Stimulated activated CD8-positive, alpha-beta memory T cell treated with anti-CD3 and anti-CD28 coated beads, Interleukin-12 subunit alpha, Interleukin-12 subunit beta, amount 100 ng/mL, for 1 hour (primary cell): ENCODE results near the gene COL28A1.
"Not testable (repeated sequence)": the region's sequence is repeated elsewhere in the genome, so short reads cannot be mapped to it uniquely, and the experiment has no call there.

Experiments
- DNase-seq: peaks from one replicate; pipeline ENCODE4 v3.0.0-alpha.2; 2020; ENCODE audit warnings: low read depth

Gene COL28A1

GRCh38 chr7:7416031-7416858 is 119.4 kb downstream of the COL28A1 start:
- DNase-seq: peak; percentile 7

- no peak for DNase-seq
Measured at GRCh38 chr7:7414791-7415603, 120.7 kb downstream of the COL28A1 start.

GRCh38 chr7:7408001-7408770 is 127.5 kb downstream of the COL28A1 start:
- DNase-seq: no peak

- no peak for DNase-seq
Measured at GRCh38 chr7:7405461-7405860, 130.2 kb downstream of the COL28A1 start.

GRCh38 chr7:7399707-7400106 is 136.0 kb downstream of the COL28A1 start:
- DNase-seq: no peak

GRCh38 chr7:7395785-7396184 is 139.9 kb downstream of the COL28A1 start:
- DNase-seq: no peak

GRCh38 chr7:7388164-7388563 is 147.5 kb downstream of the COL28A1 start:
- DNase-seq: not testable (repeated sequence)

- DNase-seq: no peak
Measured at GRCh38 chr7:7385421-7385820, 150.3 kb downstream of the COL28A1 start.

- DNase-seq: no peak
Measured at GRCh38 chr7:7384228-7384627, 151.4 kb downstream of the COL28A1 start.

- DNase-seq: no peak
Measured at GRCh38 chr7:7375538-7375937, 160.1 kb downstream of the COL28A1 start.

- DNase-seq: no peak
Measured at GRCh38 chr7:7370076-7370475, 165.6 kb downstream of the COL28A1 start.

GRCh38 chr7:7369134-7369533 is 166.5 kb downstream of the COL28A1 start:
- DNase-seq: no peak

- DNase-seq: no peak
Measured at GRCh38 chr7:7354674-7355073, 181.0 kb downstream of the COL28A1 start.

GRCh38 chr7:7352845-7353244 is 182.8 kb downstream of the COL28A1 start:
- no peak for DNase-seq

- no peak for DNase-seq
Measured at GRCh38 chr7:7351832-7352231, 183.8 kb downstream of the COL28A1 start.

GRCh38 chr7:7351156-7351555 is 184.5 kb downstream of the COL28A1 start:
- no peak for DNase-seq

GRCh38 chr7:7349156-7349555 is 186.5 kb downstream of the COL28A1 start:
- no peak for DNase-seq

- no peak for DNase-seq
Measured at GRCh38 chr7:7347045-7347444, 188.6 kb downstream of the COL28A1 start.

GRCh38 chr7:7344583-7344982 is 191.1 kb downstream of the COL28A1 start:
- DNase-seq: no peak

GRCh38 chr7:7335909-7336308 is 199.8 kb downstream of the COL28A1 start:
- no peak for DNase-seq

GRCh38 chr7:7335215-7335614 is 200.5 kb downstream of the COL28A1 start:
- DNase-seq: no peak

- DNase-seq: no peak
Measured at GRCh38 chr7:7333610-7334009, 202.1 kb downstream of the COL28A1 start.
